A549 (cell line): ENCODE data around the gene ANAPC7. TPM values are rescaled to one million over a fixed set of nuclear protein-coding genes. Genes with fewer than 3 reads are reported as not detected.

Experiments used
- ATAC-seq, 2 experiments: fragments of 200-7000 bp in 1 of 2; fragments of >200 bp in 1 of 2; cut with Nextera tagmentation in 1 of 2; cut with Tn5 transposase in 1 of 2; 3 replicates each; pipeline versions ENCODE4 v1.8.0 to v1.9.1; 2018 to 2020; ENCODE audit warnings: mild to moderate bottlenecking in 1 of 2, moderate library complexity in 1 of 2
- CTCF ChIA-PET: fragments of 300-600 bp; sonication (Branson Sonifier 250); formaldehyde crosslinking; extraction: SDS; loops from one replicate; lab custom pipeline; 2021; ENCODE audit warnings: antibody characterized with exemption, inconsistent platforms; lab: Yijun Ruan, JAX
- POLR2A ChIA-PET: fragments of 350-600 bp; formaldehyde crosslinking; extraction: SDS; loops from one replicate; lab custom pipeline; 2021; ENCODE audit warnings: antibody characterized with exemption, inconsistent platforms; lab: Yijun Ruan, JAX
- DNase-seq, 2 experiments: peaks; one replicate each; pipeline versions ENCODE4 v3.0.0 to v3.0.0-alpha.2; 2011 to 2016; ENCODE audit warnings: low read depth in 1 of 2, low spot score in 1 of 2
- FAIRE-seq: peaks from 2 replicates; lab custom pipeline; 2011; peaks lifted over from hg19 to GRCh38; lab: Jason Lieb, UNC
- H3K27ac ChIP-seq, 2 experiments: fragments of >200 bp; sonication (Bioruptor Twin); formaldehyde crosslinking; 3 replicates each; pipeline ENCODE4 v1.5.1; 2016 to 2017
- H3K4me1 ChIP-seq: fragments of >200 bp; sonication (Bioruptor Twin); formaldehyde crosslinking; 3 replicates; pipeline ENCODE4 v1.6.1; 2016
- H3K4me2 ChIP-seq: fragments of >200 bp; sonication (Bioruptor Twin); formaldehyde crosslinking; 3 replicates; pipeline ENCODE4 v1.6.1; 2016
- H3K4me3 ChIP-seq: fragments of >200 bp; sonication (Bioruptor Twin); formaldehyde crosslinking; 3 replicates; pipeline ENCODE4 v1.5.1; 2016
- H3K9me3 ChIP-seq: fragments of >200 bp; sonication (Bioruptor Twin); formaldehyde crosslinking; 3 replicates; pipeline ENCODE4 v1.6.1; 2016
- BCL3 ChIP-seq: fragments of >200 bp; sonication (Bioruptor Twin); formaldehyde crosslinking; IDR thresholded peaks from 3 replicates; pipeline ENCODE4 v1.6.1; 2016
- CBX8 ChIP-seq: fragments of 200-600 bp; sonication (generic); IDR thresholded peaks from 2 replicates; pipeline ENCODE4 v1.6.1; 2016
- E2F6 ChIP-seq: IDR thresholded peaks from 2 replicates; pipeline ENCODE4 v1.6.1; 2012; ENCODE audit warnings: low read depth, borderline replicate concordance
- FOSL2 ChIP-seq, 2 experiments: fragments of 450-650 bp in 1 of 2; fragments of >200 bp in 1 of 2; sonication (Bioruptor Twin) in 1 of 2; formaldehyde crosslinking; IDR thresholded peaks; 2 replicates each; pipeline versions ENCODE4 v1.5.0 to v1.6.1; 2016 to 2020; ENCODE audit warnings: mild to moderate bottlenecking in 1 of 2, moderate library complexity in 1 of 2
- MAFK ChIP-seq: fragments of 450-650 bp; IDR thresholded peaks from 2 replicates; pipeline ENCODE4 v1.6.1; 2014; ENCODE audit not compliant: partially characterized antibody
- MYC ChIP-seq: IDR thresholded peaks from 2 replicates; pipeline ENCODE4 v1.6.1; 2012; ENCODE audit warnings: mild to moderate bottlenecking, inconsistent platforms, low read length, improper control_type of control experiment, borderline replicate concordance
- PHF8 ChIP-seq: fragments of 200-600 bp; sonication (generic); IDR thresholded peaks from 2 replicates; pipeline ENCODE4 v1.6.1; 2016; ENCODE audit warnings: low read depth, mild to moderate bottlenecking, antibody characterized with exemption, moderate library complexity, borderline replicate concordance
- RCOR1 ChIP-seq: fragments of 150-350 bp; IDR thresholded peaks from 2 replicates; pipeline ENCODE4 v1.6.1; 2014; ENCODE audit warnings: antibody characterized with exemption, low read length, low read depth
- ZFP36 ChIP-seq: fragments of 450-650 bp; IDR thresholded peaks from 2 replicates; pipeline ENCODE4 v1.6.1; 2014; ENCODE audit warnings: borderline replicate concordance; ENCODE audit not compliant: partially characterized antibody
- WGBS: methylation state at CpG from one replicate; pipeline ENCODE4 v1.1.6; 2017; ENCODE audit errors: missing lambda C conversion rate; 5-methylcytosine and 5-hydroxymethylcytosine counted together
- polyA plus RNA-seq, 4 experiments: library from polyadenylated mRNA; depleted of rRNA in 3 of 4; stranded (reverse); fragments of >200 nt; fragmentation: RNase III in 1 of 4; extraction: RNeasy Plus Mini Kit Qiagen cat#74134 plus additional on column Dnase treatment in 1 of 4; gene quantifications; 2 replicates in 3 of 4; 3 replicates in 1 of 4; pipeline ENCODE4 v1.2.3, GENCODE V29; 2011 to 2017
- small RNA-seq, 6 experiments: library from RNA; depleted of rRNA; stranded (forward); fragments of <200 nt; gene quantifications; one replicate each; pipeline ENCODE3, GENCODE V24; 2012
- TF ChIP-seq, protein P1 (sequence below): fragments of 200-600 bp; sonication (generic); IDR thresholded peaks from 2 replicates; pipeline ENCODE4 v1.6.1; 2016; ENCODE audit warnings: antibody characterized with exemption, mild to moderate bottlenecking, moderate library complexity
- TF ChIP-seq, protein P2 (sequence below): fragments of >200 bp; sonication (Bioruptor Twin); formaldehyde crosslinking; IDR thresholded peaks from 2 replicates; pipeline ENCODE4 v1.6.1; 2016

Gene ANAPC7
- polyA plus RNA-seq, 2 of the 4 experiments (the other 2 are of a cell fraction): 66.1 to 122 TPM

DNA sequence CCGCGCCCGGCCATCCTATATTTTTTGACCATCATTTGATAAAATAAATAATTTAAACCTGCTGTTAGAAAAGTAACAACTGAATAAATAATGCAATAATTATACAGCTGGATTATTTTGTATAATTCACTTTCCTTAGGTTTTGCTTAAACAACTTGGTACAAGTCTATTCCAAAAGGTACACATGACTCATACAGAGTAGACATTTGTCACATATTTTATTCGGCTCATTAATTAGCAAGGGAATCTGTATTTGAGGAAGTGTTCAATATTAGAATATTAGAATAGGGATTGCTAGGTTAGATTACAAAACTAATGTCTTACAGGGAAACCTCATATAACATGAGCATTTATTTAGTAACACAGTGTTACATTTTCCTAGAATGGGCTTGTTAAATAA, 73.8 kb downstream of the ANAPC7 start:
- FAIRE-seq: no peak

More for the DNA sequence above, 73.8 kb downstream of the ANAPC7 start:
- Histone ChIP-seq H3K4me1 (peaks cover 38% of the 10 kb centered on the region), H3K4me2 (peak overlapping the region; percentile 41; the same call in 2 of the 3 replicates), H3K4me3 (no peak overlapping the region), H3K9me3 (no peaks in the 10 kb centered on the region), H3K27ac (no peak overlapping the region)
- ChIA-PET CTCF (interaction anchor here (0.8 to 2.7 kb wide), 5 partner anchors 9 to 230 kb away, joined by 3 to 6 read pairs (median 4); no protein-coding TSS in a partner anchor), POLR2A (interaction anchor here (0.6 kb wide), 1 partner anchor 72 kb away, joined by 6 read pairs; no protein-coding TSS in a partner anchor)
- DNase-seq (no peak), ATAC-seq (no peak)
- 80% methylated on average over 4 of the region's 4 CpGs for WGBS
- no peak for TF ChIP-seq ZFP36
- TF ChIP-seq MYC: no peak
- TF ChIP-seq, protein P1, sequence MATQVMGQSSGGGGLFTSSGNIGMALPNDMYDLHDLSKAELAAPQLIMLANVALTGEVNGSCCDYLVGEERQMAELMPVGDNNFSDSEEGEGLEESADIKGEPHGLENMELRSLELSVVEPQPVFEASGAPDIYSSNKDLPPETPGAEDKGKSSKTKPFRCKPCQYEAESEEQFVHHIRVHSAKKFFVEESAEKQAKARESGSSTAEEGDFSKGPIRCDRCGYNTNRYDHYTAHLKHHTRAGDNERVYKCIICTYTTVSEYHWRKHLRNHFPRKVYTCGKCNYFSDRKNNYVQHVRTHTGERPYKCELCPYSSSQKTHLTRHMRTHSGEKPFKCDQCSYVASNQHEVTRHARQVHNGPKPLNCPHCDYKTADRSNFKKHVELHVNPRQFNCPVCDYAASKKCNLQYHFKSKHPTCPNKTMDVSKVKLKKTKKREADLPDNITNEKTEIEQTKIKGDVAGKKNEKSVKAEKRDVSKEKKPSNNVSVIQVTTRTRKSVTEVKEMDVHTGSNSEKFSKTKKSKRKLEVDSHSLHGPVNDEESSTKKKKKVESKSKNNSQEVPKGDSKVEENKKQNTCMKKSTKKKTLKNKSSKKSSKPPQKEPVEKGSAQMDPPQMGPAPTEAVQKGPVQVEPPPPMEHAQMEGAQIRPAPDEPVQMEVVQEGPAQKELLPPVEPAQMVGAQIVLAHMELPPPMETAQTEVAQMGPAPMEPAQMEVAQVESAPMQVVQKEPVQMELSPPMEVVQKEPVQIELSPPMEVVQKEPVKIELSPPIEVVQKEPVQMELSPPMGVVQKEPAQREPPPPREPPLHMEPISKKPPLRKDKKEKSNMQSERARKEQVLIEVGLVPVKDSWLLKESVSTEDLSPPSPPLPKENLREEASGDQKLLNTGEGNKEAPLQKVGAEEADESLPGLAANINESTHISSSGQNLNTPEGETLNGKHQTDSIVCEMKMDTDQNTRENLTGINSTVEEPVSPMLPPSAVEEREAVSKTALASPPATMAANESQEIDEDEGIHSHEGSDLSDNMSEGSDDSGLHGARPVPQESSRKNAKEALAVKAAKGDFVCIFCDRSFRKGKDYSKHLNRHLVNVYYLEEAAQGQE: no peak
- TF ChIP-seq, protein P2, sequence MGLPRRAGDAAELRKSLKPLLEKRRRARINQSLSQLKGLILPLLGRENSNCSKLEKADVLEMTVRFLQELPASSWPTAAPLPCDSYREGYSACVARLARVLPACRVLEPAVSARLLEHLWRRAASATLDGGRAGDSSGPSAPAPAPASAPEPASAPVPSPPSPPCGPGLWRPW: no peak
- no peak for TF ChIP-seq PHF8
- TF ChIP-seq E2F6: no peak
- no peak for TF ChIP-seq BCL3
- no peak for TF ChIP-seq CBX8
- no peak for TF ChIP-seq MAFK
- no peak for TF ChIP-seq RCOR1
- TF ChIP-seq FOSL2 (IDR thresholded peaks at IDR 0.05): no peak
- no peak for TF ChIP-seq FOSL2 (CRISPR knock-in tag; IDR thresholded peaks at IDR 0.05)

Small RNAs within 50 kb of the gene (small RNA-seq; reads per million reads assigned to genes)
- gene RN7SL769P: 0 reads per million in 6 experiments

Other genes starting within 250 kb of the ANAPC7 start
- 415 and 431 TPM in 2 replicates for gene ATP2A2, start 122.5 kb downstream of the ANAPC7 start, polyA plus RNA-seq (2011; rRNA removed)
- 328 to 356 TPM (median 342 TPM) in 3 replicates for gene ATP2A2, start 122.5 kb downstream of the ANAPC7 start, polyA plus RNA-seq (2017; fragmentation: RNase III; extraction: RNeasy Plus Mini Kit Qiagen cat#74134 plus additional on column Dnase treatment)
- 83.3 and 171 TPM in 2 replicates for gene ARPC3, start 46.6 kb upstream of the ANAPC7 start, polyA plus RNA-seq (2011; rRNA removed)
- 718 to 772 TPM (median 750 TPM) in 3 replicates for gene ARPC3, start 46.6 kb upstream of the ANAPC7 start, polyA plus RNA-seq (2017; fragmentation: RNase III; extraction: RNeasy Plus Mini Kit Qiagen cat#74134 plus additional on column Dnase treatment)
- 47.2 and 63.8 TPM in 2 replicates for gene GPN3, start 64.5 kb upstream of the ANAPC7 start, polyA plus RNA-seq (2011; rRNA removed)
- 39.2 to 42.3 TPM (median 39.5 TPM) in 3 replicates for gene GPN3, start 64.5 kb upstream of the ANAPC7 start, polyA plus RNA-seq (2017; fragmentation: RNase III; extraction: RNeasy Plus Mini Kit Qiagen cat#74134 plus additional on column Dnase treatment)
- gene FAM216A, start 65.1 kb upstream of the ANAPC7 start, polyA plus RNA-seq (2011; rRNA removed): 27.9 and 40.6 TPM in 2 replicates
- gene FAM216A, start 65.1 kb upstream of the ANAPC7 start, polyA plus RNA-seq (2017; fragmentation: RNase III; extraction: RNeasy Plus Mini Kit Qiagen cat#74134 plus additional on column Dnase treatment): 18.1 to 22.6 TPM (median 18.1 TPM) in 3 replicates
- 213 and 230 TPM in 2 replicates for gene VPS29, start 98.4 kb upstream of the ANAPC7 start, polyA plus RNA-seq (2011; rRNA removed)
- gene VPS29, start 98.4 kb upstream of the ANAPC7 start, polyA plus RNA-seq (2017; fragmentation: RNase III; extraction: RNeasy Plus Mini Kit Qiagen cat#74134 plus additional on column Dnase treatment): 180 to 188 TPM (median 183 TPM) in 3 replicates
- gene RAD9B, start 98.6 kb upstream of the ANAPC7 start, polyA plus RNA-seq (2011; rRNA removed): 0.60 and 0.66 TPM in 2 replicates
- gene RAD9B, start 98.6 kb upstream of the ANAPC7 start, polyA plus RNA-seq (2017; fragmentation: RNase III; extraction: RNeasy Plus Mini Kit Qiagen cat#74134 plus additional on column Dnase treatment): 0.18 to 0.25 TPM (median 0.21 TPM) in 3 replicates
- 27.1 and 30.3 TPM in 2 replicates for gene PPTC7, start 179.6 kb upstream of the ANAPC7 start, polyA plus RNA-seq (2011; rRNA removed)
- gene PPTC7, start 179.6 kb upstream of the ANAPC7 start, polyA plus RNA-seq (2017; fragmentation: RNase III; extraction: RNeasy Plus Mini Kit Qiagen cat#74134 plus additional on column Dnase treatment): 13.8 to 15.1 TPM (median 14.7 TPM) in 3 replicates
- 56.9 and 62.2 TPM in 2 replicates for gene TCTN1, start 210.4 kb upstream of the ANAPC7 start, polyA plus RNA-seq (2011; rRNA removed)
- gene TCTN1, start 210.4 kb upstream of the ANAPC7 start, polyA plus RNA-seq (2017; fragmentation: RNase III; extraction: RNeasy Plus Mini Kit Qiagen cat#74134 plus additional on column Dnase treatment): 26.3 to 27.8 TPM (median 26.5 TPM) in 3 replicates